Measurements from ENCODE around the gene HLA-DPB1. TPM values are rescaled to one million over a fixed set of nuclear protein-coding genes. Genes with fewer than 3 reads are reported as not detected.

Gene HLA-DPB1
- total RNA-seq, 1 experiment from 2014 or later: not detected

- H3K27me3 ChIP-seq (ENCODE audit: insufficient read depth, low read depth): peaks cover 71% of the 10 kb centered on the region
- no TSS peak for BruUV-seq (replicated peaks)
- DNase-seq: no peak
- TF ChIP-seq EZH2 (IDR thresholded peaks at IDR 0.05; ENCODE audit: low read depth) (no peak), CTCF (conservative IDR thresholded peaks at IDR 0.05) (no peak)
- H3K27ac ChIP-seq: no peak overlapping the region
- CTCF ChIA-PET: no interaction called here
- H3K9me3 ChIP-seq (ENCODE audit: insufficient read depth, low read depth): no peaks in the 10 kb centered on the region
- POLR2A ChIA-PET (ENCODE audit: unreplicated experiment): no interaction called here
- H3F3A ChIP-seq (ENCODE audit: insufficient read depth, low read depth): no peaks in the 10 kb centered on the region
- no peak overlapping the region for H3K4me2 ChIP-seq
- H3K79me2 ChIP-seq (ENCODE audit: low read depth): no peaks in the 10 kb centered on the region
- no peak overlapping the region for H3K4me3 ChIP-seq
- no peaks in the 10 kb centered on the region for H3K4me1 ChIP-seq (replicated peaks; ENCODE audit: insufficient read depth)
- no peaks in the 10 kb centered on the region for H3K9me2 ChIP-seq (ENCODE audit: insufficient read depth)
- H4K20me1 ChIP-seq (ENCODE audit: insufficient read depth): no peaks in the 10 kb centered on the region
- intact Hi-C loops (cut with micrococcal nuclease; ENCODE audit: unreplicated experiment): no loop called here
- H3K36me3 ChIP-seq (ENCODE audit: low read depth): no peaks in the 10 kb centered on the region
- no peak overlapping the region for H2AFZ ChIP-seq
Measured at GRCh38 chr6:33114406-33114805, 38.6 kb downstream of the HLA-DPB1 start.

- ChIA-PET CTCF (no interaction called here), POLR2A (ENCODE audit: unreplicated experiment) (no interaction called here)
- intact Hi-C loops (cut with micrococcal nuclease; ENCODE audit: unreplicated experiment): no loop called here
- Histone ChIP-seq H3K9me3 (ENCODE audit: insufficient read depth, low read depth) (no peaks in the 10 kb centered on the region), H3K9me2 (ENCODE audit: insufficient read depth) (no peaks in the 10 kb centered on the region), H3F3A (ENCODE audit: insufficient read depth, low read depth) (no peaks in the 10 kb centered on the region), H3K79me2 (ENCODE audit: low read depth) (no peaks in the 10 kb centered on the region), H3K4me3 (no peak overlapping the region), H3K36me3 (ENCODE audit: low read depth) (no peaks in the 10 kb centered on the region), H3K27ac (no peak overlapping the region), H3K27me3 (ENCODE audit: insufficient read depth, low read depth) (peaks cover 72% of the 10 kb centered on the region), H3K4me2 (no peak overlapping the region), H3K4me1 (replicated peaks; ENCODE audit: insufficient read depth) (no peaks in the 10 kb centered on the region), H4K20me1 (ENCODE audit: insufficient read depth) (no peaks in the 10 kb centered on the region), H2AFZ (no peak overlapping the region)
- TF ChIP-seq EZH2 (IDR thresholded peaks at IDR 0.05; ENCODE audit: low read depth): no peak
- no peak for TF ChIP-seq CTCF (conservative IDR thresholded peaks at IDR 0.05)
- no TSS peak for BruUV-seq (replicated peaks)
- no peak for DNase-seq
Measured at GRCh38 chr6:33116417-33116816, 40.6 kb downstream of the HLA-DPB1 start.

- Histone ChIP-seq H4K20me1 (ENCODE audit: insufficient read depth) (no peaks in the 10 kb centered on the region), H3K4me1 (replicated peaks; ENCODE audit: insufficient read depth) (no peaks in the 10 kb centered on the region), H3K36me3 (ENCODE audit: low read depth) (no peaks in the 10 kb centered on the region), H3K9me3 (ENCODE audit: insufficient read depth, low read depth) (no peaks in the 10 kb centered on the region), H3K9me2 (ENCODE audit: insufficient read depth) (no peaks in the 10 kb centered on the region), H3K27ac (no peak overlapping the region), H3K27me3 (ENCODE audit: insufficient read depth, low read depth) (peaks cover 72% of the 10 kb centered on the region), H3K4me2 (no peak overlapping the region), H2AFZ (no peak overlapping the region), H3K79me2 (ENCODE audit: low read depth) (no peaks in the 10 kb centered on the region), H3K4me3 (no peak overlapping the region), H3F3A (ENCODE audit: insufficient read depth, low read depth) (no peaks in the 10 kb centered on the region)
- intact Hi-C loops (cut with micrococcal nuclease; ENCODE audit: unreplicated experiment): no loop called here
- ChIA-PET POLR2A (ENCODE audit: unreplicated experiment) (interaction anchor here (0.6 kb wide), 1 partner anchor 135 kb away, joined by 8 read pairs; no protein-coding TSS in a partner anchor), CTCF (no interaction called here)
- no peak for DNase-seq
- TF ChIP-seq CTCF (conservative IDR thresholded peaks at IDR 0.05) (no peak), EZH2 (IDR thresholded peaks at IDR 0.05; ENCODE audit: low read depth) (no peak)
- BruUV-seq (replicated peaks): no TSS peak
Measured at GRCh38 chr6:33116841-33117711, 41.3 kb downstream of the HLA-DPB1 start.

Data from PC-9 (cell line).